T follicular helper cell (primary cell): Measurements from ENCODE around the gene RTF1.

Source experiments
- DNase-seq: peaks from one replicate; pipeline ENCODE4 v3.0.0-alpha.2; 2020; ENCODE audit warnings: low read depth

Gene RTF1

GRCh38 chr15:41487802-41488201, 70.9 kb downstream of the RTF1 start:
- no peak for DNase-seq

DNA sequence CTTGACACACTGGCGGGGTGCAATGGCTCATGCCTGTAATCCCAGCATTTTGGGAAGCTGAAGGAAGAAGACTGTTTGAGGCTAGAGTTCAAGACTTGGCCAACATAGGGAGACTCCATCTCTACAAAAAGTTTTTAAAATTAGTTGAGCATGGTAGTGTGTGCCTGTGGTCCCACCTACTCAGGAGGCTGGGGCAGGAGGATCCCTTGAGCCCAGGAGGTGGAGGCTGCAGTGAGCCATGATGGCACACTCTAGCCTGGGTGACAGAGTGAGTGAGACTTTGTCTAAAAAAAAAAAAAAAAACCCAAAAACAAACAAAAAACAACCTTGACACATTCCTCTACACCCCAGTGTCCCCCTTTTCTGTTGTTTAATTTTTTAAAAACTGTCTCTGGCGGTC, 72.7 kb downstream of the RTF1 start:
- DNase-seq, result no peak

- no peak for DNase-seq
These were observed 73.5 kb downstream of the RTF1 start for GRCh38 chr15:41490355-41490754.

DNA sequence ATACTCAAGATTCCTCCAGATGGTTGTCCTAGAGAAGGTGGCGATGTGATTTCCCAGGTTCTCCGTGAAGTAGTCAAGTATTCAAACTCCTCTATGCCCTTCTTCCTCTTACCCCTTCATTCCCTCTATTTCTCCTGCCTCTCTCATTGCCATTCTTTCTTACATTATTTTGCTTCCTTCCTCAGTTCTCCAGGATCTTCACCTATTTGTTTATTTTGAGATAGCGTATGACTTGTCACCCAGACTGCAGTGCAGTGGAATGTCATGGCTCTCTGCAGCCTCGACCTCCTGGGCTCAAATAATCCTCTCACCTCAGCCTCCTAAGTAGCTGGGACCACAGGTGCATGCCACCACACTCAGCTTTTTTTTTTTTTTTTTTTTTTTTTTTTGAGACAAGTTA, 75.0 kb downstream of the RTF1 start:
- no peak for DNase-seq

DNA sequence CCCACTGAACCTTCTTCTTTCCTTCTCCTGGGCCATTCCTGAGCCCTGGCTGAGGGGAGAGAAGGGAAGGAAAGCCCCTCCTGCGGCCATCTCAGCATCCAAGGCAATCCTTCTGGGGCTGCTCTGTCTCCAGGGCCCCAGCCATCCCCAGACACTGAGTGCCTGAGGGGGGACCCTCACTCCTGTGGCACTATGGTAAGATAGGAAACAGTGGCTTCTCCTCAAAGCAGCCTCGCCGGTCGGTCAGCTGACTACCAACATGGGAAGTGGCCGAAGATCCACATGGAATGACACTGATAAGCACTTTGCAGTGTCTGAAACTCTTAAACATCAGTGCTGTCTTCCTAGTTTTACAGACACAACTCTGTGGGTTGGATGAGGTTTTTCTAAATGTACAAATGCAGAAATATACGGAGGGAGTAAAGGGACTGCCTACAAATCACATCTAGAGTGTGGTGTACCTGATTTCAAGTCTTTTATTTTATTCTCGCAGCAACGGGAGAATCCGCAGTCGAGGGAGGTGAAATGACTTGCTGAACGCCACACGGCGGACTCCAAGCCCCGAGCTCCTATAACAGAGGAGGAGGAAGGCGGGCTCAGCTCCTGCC, 75.8 kb downstream of the RTF1 start:
- DNase-seq, result no peak

DNA sequence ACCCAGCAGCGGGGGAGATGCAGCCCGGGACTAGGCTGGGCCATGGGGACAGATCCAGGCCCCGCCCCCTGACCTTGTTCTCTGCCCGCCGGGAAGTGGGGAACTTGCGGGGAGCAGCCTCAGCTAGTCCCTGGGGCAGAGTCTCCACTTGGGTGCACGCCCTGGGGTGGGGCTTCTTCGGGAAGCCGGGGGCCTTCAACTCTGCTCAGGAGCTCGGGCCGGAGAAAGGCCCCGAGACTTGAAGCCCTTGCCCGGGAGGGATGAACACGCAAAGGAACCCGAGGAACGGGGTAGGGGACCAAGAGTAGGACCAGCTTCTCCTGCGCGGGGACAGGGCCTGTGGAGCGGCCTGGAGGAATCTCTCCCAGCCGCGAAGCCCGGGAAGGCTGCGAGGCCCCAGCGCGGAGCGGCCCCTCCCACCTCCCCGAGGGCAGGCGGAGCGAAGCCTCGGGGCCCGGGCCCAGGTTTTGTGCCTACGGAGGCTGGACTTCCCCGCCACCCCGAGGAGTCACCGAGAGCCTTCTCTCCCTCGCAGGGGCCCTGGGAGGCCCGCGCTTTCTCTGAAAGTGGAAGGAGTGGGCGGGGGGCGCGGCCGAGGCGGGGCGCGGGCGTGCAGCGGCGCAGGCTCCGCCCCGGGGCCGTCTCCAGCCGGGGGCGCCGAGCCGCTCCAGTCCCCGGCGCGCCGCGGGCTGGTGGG, 76.5 kb downstream of the RTF1 start, which contains the start of gene ITPKA:
TSS of gene ITPKA (plus strand) at position 670 of the 697 bp plus-strand sequence. CDS start 54 bp downstream, outside the sequence.
- DNase-seq, result peak; percentile 59

DNA sequence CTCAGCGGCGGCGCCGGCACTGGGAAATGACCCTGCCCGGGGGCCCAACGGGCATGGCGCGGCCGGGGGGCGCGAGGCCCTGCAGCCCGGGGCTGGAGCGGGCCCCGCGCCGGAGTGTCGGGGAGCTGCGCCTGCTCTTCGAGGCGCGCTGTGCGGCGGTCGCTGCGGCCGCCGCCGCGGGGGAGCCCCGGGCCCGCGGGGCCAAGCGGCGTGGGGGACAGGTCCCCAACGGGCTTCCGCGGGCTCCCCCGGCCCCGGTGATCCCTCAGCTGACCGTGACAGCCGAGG, 77.0 kb downstream of the RTF1 start:
- DNase-seq, result no peak

- DNase-seq, result no peak
These were observed 77.5 kb downstream of the RTF1 start for GRCh38 chr15:41494190-41494921.

DNA sequence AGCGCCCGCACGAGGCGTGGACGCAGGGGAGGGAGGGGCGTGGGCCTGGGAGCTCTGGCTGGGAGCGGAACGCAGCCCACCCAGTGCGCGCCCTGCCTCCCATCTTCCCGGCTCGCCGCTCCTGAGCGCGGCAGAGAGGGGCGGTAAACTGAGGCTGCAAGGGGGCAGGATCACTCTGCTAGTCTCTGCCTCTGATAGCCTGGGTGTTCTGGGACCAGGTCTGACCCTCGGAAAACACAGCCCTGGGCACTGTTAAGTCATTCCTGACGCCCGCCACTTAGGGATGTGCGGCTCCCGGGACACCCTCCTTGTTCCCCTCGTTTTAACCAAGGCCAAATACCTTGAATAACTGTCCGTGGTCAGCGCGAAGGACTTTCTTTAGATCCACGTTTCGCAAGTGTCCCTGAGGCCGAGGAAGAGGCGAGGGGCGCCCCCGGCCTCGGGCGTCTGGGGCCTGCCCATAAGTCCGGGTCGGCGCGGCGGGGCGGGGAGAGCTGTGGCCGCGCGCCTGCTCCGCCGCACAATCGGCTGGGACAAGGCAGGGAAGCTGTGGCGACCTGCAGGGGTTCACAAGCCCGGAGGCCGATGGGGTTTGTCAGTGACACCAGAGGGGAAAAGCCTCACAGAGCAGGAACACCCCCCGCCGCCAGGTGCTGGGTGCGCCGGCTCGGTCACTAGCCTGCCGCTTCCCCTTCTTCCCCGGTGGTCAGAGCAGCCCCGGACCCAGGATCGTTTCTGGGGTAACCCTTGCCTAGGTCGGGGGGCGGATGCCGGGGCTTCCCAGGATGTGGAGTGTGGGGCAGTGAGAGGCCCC, 78.2 kb downstream of the RTF1 start:
- no peak for DNase-seq

DNA sequence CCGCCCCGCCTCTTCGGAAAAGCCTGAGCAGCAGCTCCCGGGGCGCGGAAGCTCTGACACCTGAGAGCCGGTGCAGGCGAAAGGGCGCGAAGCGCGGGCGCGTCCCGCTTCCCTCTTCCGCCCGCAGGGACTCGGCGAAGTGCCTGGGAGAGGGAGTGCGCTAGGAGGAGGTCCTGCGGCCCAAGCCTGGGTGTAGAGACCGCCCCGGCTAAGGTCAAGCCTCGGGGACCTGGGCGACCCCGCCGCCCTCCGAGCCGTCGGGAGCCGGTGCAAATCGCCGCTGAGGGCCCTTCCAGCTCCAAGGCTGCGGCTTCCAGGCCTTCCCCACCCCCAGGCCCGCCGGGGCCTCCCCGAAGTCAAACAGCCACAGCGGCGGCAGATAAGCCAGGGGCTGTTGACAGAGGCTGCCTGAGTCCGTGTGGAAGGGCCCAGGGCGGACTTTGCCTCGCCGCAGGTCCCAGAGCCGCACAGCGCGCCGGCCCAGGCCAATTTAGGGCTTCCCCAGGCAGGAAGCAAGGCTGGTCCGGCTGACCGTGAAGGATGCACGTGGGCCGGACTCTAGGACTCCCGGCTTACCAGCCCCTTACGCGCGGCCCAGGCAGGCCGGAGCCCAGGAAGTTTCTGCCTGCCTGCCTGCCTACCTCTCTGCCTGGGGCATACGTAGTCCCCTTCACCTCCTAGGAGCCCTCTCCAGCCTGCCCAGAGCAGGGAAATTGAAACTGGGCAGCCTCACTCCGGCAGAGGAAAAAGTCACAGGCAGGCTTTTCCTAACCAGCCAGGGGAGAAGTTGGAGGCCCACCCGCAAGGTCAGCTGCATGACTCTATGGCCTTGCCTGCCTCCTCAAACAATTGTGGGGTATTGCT, 79.1 kb downstream of the RTF1 start:
- no peak for DNase-seq

DNA sequence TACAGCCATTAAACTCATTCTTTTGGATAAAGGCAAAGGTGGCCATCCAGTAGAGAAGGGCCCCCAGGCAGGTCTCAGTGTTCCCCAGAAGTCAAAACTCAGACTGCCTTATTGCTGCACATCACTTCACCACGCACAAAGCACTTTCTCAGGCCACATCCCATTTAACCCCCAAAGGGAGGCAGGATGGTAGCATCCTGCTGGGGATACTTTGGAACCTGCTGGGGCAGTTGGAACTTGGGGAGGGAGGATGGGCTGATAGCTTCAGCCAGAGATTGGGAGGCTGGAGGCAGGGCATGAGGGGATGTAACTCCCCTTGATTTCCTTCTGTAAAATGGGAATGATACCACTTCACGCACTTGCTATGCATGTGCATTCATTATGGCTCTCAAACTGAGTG, 81.8 kb downstream of the RTF1 start:
- no peak for DNase-seq

DNA sequence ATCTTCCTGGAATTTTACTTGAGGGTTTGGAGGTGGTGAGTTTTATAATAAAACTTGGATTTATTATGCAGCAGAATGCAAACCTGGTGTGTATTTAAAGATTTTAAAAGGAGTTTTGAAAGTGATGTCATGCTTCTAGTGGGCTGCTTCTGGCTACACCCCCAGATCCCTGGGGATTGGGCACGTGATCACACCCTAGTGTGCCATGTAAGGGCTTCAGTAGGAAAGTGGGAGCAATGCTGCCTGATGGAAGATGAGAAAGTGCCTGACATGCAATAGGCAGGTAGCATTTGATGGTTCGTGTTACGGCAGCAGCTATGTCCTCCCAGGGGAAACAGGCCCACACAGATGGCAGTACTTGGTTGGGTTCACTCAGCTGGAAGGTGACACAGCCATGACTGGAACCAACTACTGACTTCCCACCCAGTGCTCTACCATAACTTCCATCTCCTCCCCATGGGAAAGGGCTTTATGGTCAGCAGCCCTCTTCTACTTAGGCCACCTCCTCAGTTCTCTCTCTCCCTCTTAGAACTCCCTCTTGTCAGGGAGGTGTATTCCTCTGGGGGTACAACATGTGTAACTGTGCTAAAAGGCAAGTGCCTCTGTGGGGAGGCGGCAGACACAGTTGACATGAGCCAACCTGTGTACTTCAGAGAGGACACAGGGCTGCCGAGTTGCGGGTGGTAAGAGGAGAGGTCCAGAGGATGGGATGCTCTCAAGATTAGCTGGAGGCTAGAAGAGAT, 82.4 kb downstream of the RTF1 start:
- DNase-seq, result no peak

DNA sequence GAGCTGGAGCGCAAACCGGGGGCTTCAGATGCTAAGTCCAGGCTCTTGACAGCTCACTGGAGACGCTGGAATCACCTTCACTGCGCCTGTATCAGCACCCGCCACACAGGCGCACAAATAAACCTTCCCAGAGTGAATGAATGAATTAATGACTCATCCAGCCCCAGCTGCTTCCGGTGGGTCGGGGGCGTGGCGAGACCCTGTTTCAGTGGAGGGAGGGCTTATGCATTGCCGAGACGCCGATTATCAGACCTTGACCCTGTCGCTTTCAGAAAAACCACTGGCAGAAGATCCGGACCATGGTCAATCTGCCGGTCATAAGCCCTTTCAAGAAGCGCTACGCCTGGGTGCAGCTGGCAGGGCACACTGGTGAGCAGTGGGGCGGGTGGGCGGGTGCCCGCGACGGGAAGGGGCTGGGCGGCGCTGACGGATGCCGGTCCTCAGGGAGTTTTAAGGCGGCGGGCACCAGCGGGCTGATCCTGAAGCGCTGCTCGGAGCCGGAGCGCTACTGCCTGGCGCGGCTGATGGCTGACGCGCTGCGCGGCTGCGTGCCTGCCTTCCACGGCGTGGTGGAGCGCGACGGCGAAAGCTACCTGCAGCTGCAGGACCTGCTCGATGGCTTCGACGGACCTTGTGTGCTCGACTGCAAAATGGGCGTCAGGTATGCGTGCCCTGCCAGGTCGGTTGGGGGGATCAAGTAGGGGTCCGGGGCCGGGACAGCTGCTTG, 84.5 kb downstream of the RTF1 start:
- no peak for DNase-seq

DNA sequence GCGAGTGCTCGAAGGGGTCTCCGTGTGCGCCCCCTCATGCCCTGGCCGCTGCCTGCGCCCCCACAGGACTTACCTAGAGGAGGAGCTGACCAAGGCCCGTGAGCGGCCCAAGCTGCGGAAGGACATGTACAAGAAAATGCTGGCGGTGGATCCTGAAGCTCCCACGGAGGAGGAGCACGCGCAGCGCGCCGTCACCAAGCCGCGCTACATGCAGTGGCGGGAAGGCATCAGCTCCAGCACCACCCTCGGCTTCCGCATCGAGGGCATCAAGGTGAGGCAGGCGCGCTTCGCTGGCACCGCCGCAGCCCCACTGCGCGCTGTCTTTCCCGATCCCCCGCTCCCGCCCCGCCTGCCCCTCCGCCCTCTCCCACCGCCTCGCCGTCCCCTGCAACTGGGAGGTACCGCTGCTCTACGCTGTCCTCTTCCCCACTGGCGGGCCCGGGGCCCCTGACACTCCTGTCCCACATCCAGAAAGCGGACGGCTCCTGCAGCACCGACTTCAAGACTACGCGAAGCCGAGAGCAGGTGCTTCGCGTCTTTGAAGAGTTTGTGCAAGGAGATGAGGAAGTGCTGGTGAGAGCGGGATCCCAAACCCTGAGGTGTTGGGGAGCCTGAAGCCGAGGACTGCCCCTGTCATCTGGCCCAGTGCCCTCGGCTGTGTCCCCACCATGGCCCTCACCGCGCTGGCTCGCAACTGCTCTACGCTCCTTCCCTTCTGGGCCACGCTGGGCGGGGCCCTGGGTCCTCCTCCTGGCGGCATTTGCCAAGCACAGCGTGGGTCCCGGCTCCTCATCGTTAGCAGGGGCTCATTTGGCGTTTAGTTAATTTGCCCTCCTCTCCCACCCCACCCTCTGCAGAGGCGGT, 85.3 kb downstream of the RTF1 start:
- no peak for DNase-seq

GRCh38 chr15:41502795-41503668, 86.1 kb downstream of the RTF1 start:
- DNase-seq, result no peak

- no peak for DNase-seq
These were observed 86.7 kb downstream of the RTF1 start for GRCh38 chr15:41503669-41504010.

- no peak for DNase-seq
These were observed 88.0 kb downstream of the RTF1 start for GRCh38 chr15:41504751-41505492.

GRCh38 chr15:41505776-41506175, 88.9 kb downstream of the RTF1 start:
- no peak for DNase-seq
